Lung (tissue), 12 donors: ENCODE measurements around the gene HOXA11. TPM values are rescaled to one million over a fixed set of nuclear protein-coding genes. Genes with fewer than 3 reads are reported as not detected.

Experiments used
- ATAC-seq: fragments of 200-7000 bp; cut with Tn5 transposase; one replicate; pipeline ENCODE4 v1.9.1; 2020; ENCODE audit warnings: moderate number of reproducible peaks; ENCODE audit not compliant: insufficient read depth, low FRiP score
- DNase-seq, 3 donors: peaks; one replicate each; pipeline ENCODE4 v3.0.0-alpha.2; 2013 to 2017
- H3K27ac ChIP-seq, 2 donors: one replicate each; pipeline ENCODE4 v1.5.1; 2013; ENCODE audit warnings: mild to moderate bottlenecking in 2 of 2, moderate library complexity in 2 of 2, control low read depth in 1 of 2, inconsistent platforms in 1 of 2, low read depth in 1 of 2, low read length in 1 of 2
- H3K27me3 ChIP-seq, 3 donors: one replicate each; pipeline ENCODE4 v1.5.1; 2013; ENCODE audit warnings: low read length in 2 of 3; ENCODE audit not compliant: control insufficient read depth in 3 of 3, insufficient read depth in 3 of 3
- H3K36me3 ChIP-seq, 4 donors: one replicate each; pipeline ENCODE4 v1.5.1; 2013; ENCODE audit warnings: low read length in 4 of 4, mild to moderate bottlenecking in 1 of 4, moderate library complexity in 1 of 4; ENCODE audit not compliant: control insufficient read depth in 4 of 4, insufficient read depth in 4 of 4
- H3K4me1 ChIP-seq, 5 donors: one replicate each; pipeline ENCODE4 v1.5.1; 2013; ENCODE audit warnings: low read length in 5 of 5, mild to moderate bottlenecking in 2 of 5, moderate library complexity in 1 of 5; ENCODE audit not compliant: control insufficient read depth in 5 of 5, insufficient read depth in 5 of 5
- H3K4me3 ChIP-seq: one replicate; pipeline ENCODE4 v1.5.1; 2013; ENCODE audit warnings: mild to moderate bottlenecking, control low read depth, moderate library complexity
- H3K9ac ChIP-seq, 2 donors: one replicate each; pipeline ENCODE4 v1.5.1; 2013; ENCODE audit warnings: low read length in 2 of 2, control low read depth in 1 of 2; ENCODE audit not compliant: insufficient read depth in 1 of 2
- H3K9me3 ChIP-seq, 4 donors: one replicate each; pipeline ENCODE4 v1.5.1; 2013; ENCODE audit warnings: low read length in 3 of 4, mild to moderate bottlenecking in 1 of 4, moderate library complexity in 1 of 4; ENCODE audit not compliant: control insufficient read depth in 4 of 4, insufficient read depth in 3 of 4
- WGBS, 2 donors: extraction: QIAGEN DNeasy Blood & Tissue Kit; methylation state at CpG; one replicate each; pipeline ENCODE4 v1.1.7; 2013; 5-methylcytosine and 5-hydroxymethylcytosine counted together
- polyA plus RNA-seq, 2 donors: library from polyadenylated mRNA; stranded (reverse); fragments of 200-250 nt; gene quantifications; one replicate each; pipeline ENCODE4 v1.2.1, GENCODE V29; 2013
- total RNA-seq, 2 donors: library from RNA; depleted of rRNA in 1 of 2; stranded (reverse); fragments of >200 nt in 1 of 2; gene quantifications; one replicate each; pipeline ENCODE4 v1.2.1, GENCODE V29; 2014 to 2021
- TF ChIP-seq, protein P1 (sequence below): IDR thresholded peaks from 2 replicates; pipeline ENCODE4 v1.5.1; 2012; ENCODE audit warnings: mild to moderate bottlenecking; ENCODE audit errors: control extremely low read depth, extremely low read depth
- donor health status: control.
- donor health status: control.
- donor health status: Bipolar disorder and iron deficiency.
- donor health status: healthy.
- donor health status: DM: yes; HTN: yes; CAD: no.

Gene HOXA11
- total and polyA plus RNA-seq, 4 donors, result not detected

DNA sequence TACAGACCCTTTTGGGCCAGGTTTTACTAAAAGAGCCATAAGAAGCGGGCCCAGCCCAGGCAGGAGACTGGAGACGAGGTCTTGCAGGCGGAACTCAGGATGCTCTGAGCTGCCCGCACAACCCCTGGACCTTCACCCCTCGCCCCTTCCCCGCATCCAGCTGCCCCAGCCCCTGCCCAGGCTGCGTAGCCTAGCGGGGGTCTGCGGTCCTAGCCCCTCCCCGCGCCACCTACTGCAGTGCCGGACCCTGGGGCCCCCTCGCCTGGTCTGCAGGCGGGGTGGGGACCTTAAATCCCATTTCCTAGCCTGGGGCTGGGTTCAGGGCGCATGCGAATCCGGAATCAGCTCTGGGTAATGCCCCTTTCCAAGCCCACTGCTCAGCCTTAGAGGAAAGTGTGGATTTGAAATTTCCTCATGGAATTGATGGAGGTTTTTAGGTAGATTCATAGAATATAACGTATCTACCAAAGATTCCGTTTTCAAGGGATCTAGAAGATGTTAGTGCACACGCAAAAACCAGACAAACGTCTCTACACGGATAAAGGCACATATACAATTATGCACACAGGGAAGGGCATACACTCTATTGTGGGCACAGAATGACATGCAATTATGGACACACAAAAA, 32.1 kb downstream of the HOXA11 start:
- no peak overlapping the region for H3K4me3 ChIP-seq
- H3K9ac ChIP-seq, result peak overlapping the region; percentile 37 to 91
- TF ChIP-seq, protein P1, sequence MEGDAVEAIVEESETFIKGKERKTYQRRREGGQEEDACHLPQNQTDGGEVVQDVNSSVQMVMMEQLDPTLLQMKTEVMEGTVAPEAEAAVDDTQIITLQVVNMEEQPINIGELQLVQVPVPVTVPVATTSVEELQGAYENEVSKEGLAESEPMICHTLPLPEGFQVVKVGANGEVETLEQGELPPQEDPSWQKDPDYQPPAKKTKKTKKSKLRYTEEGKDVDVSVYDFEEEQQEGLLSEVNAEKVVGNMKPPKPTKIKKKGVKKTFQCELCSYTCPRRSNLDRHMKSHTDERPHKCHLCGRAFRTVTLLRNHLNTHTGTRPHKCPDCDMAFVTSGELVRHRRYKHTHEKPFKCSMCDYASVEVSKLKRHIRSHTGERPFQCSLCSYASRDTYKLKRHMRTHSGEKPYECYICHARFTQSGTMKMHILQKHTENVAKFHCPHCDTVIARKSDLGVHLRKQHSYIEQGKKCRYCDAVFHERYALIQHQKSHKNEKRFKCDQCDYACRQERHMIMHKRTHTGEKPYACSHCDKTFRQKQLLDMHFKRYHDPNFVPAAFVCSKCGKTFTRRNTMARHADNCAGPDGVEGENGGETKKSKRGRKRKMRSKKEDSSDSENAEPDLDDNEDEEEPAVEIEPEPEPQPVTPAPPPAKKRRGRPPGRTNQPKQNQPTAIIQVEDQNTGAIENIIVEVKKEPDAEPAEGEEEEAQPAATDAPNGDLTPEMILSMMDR, result no peak
- peak overlapping the region in 1 of 2 donors; percentile 62 for H3K27ac ChIP-seq
- peaks cover 0 to 2% (median 0%) of the 10 kb centered on the region in 4 donors for H3K9me3 ChIP-seq
- H3K4me1 ChIP-seq, result peaks cover 0 to 56% (median 8%) of the 10 kb centered on the region in 5 donors
- WGBS, 2 donors, result 16 to 41% methylated on average over 22 of the region's 22 CpGs
- ATAC-seq (no peak), DNase-seq (no peak)
- H3K36me3 ChIP-seq, result no peaks in the 10 kb centered on the region
- peaks cover 0 to 80% (median 42%) of the 10 kb centered on the region in 3 donors for H3K27me3 ChIP-seq

DNA sequence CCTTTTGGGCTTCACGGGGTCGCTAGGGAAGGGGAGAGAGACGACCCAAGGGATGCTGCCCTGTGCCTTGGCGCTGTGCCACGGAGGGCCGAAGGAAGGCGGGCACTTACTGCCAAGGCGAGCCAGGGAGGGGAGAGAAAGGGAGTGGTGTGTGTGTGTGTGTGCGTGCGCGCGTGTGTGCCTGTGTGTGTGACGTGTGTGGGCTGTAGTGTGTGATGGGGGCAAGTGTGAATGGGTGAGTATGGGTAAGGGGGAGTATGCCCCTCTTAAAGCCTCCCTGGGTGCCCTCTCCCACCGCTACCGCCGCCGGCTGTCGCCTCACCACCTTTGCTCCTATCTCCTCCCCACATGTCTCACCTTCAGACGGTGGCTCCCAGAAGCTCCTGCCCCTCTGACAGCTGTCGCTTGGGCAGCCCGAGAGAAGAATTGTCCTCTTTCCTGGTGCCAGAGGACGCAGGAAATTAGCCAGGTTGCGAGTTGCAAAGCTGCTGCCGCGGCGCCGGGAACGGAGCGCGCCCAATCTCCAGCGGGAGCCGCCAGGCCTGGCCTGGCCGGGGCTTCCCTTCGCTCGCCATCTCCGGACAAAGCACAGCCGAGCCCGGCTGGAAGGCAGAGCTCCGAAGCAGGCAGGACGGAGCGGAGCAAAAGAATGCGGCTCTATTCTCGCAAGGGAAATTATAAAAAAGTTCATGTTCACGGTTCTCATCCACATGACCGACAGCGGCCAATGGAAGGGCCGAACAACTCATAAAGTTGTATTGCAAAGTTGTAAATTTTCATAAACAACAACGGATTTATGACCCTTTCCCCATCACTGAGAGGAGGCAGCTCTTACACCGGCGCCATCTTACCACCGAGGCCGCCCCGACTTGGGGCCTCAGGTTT, 32.9 kb downstream of the HOXA11 start, which contains the start of gene HOXA3:
Gene HOXA3 (minus strand): TSS at position 653 of the 885 bp plus-strand sequence. CDS start 41,943 bp downstream, outside the sequence.
- WGBS, 2 donors, result 5 to 16% methylated on average over 45 to 53 of the region's 53 CpGs
- ATAC-seq, result no peak
- peaks cover 0 to 2% (median 0%) of the 10 kb centered on the region in 4 donors for H3K9me3 ChIP-seq
- H3K27ac ChIP-seq, result peak within 1 kb of the TSS in 1 of 2 donors; percentile 62
- H3K36me3 ChIP-seq, result no peaks in the 10 kb centered on the region
- peaks cover 0 to 72% (median 37%) of the 10 kb centered on the region in 3 donors for H3K27me3 ChIP-seq
- peak within 1 kb of the TSS; percentile 43 to 91 for H3K9ac ChIP-seq
- DNase-seq, result peak; percentile 82 to 93 (median 90)
- H3K4me1 ChIP-seq, result peaks cover 0 to 57% (median 8%) of the 10 kb centered on the region in 5 donors
- H3K4me3 ChIP-seq, result peak within 1 kb of the TSS; percentile 16
- TF ChIP-seq, protein P1, result no peak

DNA sequence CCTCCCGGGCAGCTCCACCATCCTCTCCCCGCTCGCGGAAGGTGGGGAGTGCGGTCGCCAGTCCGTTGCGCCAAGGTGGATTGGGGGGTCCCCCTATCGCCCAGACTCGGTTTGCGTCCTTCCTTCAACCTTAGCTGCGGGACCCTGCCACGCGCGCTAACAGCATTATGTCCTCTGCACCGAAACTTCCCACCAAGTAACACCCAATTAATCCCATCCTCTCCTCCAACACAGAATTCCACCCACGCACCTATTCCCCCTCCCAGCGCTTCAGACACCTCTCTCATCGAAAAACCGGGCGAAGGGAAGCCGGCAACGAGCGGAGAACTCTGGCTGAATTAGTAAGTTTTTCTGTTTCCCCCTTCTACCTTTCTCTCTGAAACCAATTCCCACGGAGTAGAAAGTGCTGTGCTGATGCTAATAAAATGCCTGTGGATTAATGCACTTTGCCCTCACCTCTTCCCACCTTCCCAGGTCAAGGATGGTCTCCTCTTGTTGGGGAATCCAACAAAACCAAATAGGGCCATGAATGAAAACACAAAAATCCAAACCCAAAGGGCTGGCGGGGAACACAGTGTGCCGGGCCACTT, 33.6 kb downstream of the HOXA11 start:
- ATAC-seq (no peak), DNase-seq (peak in 1 of 3 donors; percentile 65)
- TF ChIP-seq, protein P1, result no peak
- H3K9me3 ChIP-seq, result peaks cover 0 to 2% (median 0%) of the 10 kb centered on the region in 4 donors
- peak overlapping the region; percentile 16 for H3K4me3 ChIP-seq
- no peaks in the 10 kb centered on the region for H3K36me3 ChIP-seq
- H3K27me3 ChIP-seq, result peaks cover 0 to 72% (median 38%) of the 10 kb centered on the region in 3 donors
- H3K9ac ChIP-seq, result peak overlapping the region; percentile 43 to 91
- 2 to 10% methylated on average over 27 of the region's 27 CpGs for WGBS, 2 donors
- H3K4me1 ChIP-seq, result peaks cover 0 to 61% (median 8%) of the 10 kb centered on the region in 5 donors
- peak overlapping the region in 1 of 2 donors; percentile 62 for H3K27ac ChIP-seq
